HepG2 (cell line): ENCODE results near the gene TYMS. TPM values are rescaled to one million over a fixed set of nuclear protein-coding genes. Genes with fewer than 3 reads are reported as not detected.

Source experiments
- ARNT2 ChIP-seq: sonication (generic); formaldehyde crosslinking; IDR thresholded peaks from 2 replicates; pipeline ENCODE4 v1.8.0; 2022; ENCODE audit warnings: mild to moderate bottlenecking, low read depth, missing genetic modification reagents, moderate library complexity
- HDAC6 ChIP-seq: fragments of 200-600 bp; sonication (generic); IDR thresholded peaks from 2 replicates; pipeline ENCODE4 v1.7.0; 2017; ENCODE audit warnings: mild to moderate bottlenecking, antibody characterized with exemption, low read length, low read depth
- MEIS2 ChIP-seq: sonication (generic); formaldehyde crosslinking; IDR thresholded peaks from 2 replicates; pipeline ENCODE4 v1.9.0; 2021; ENCODE audit warnings: mild to moderate bottlenecking, missing genetic modification reagents
- MIXL1 ChIP-seq: IDR thresholded peaks from 2 replicates; pipeline ENCODE4 v1.6.1; 2016
- NKX3-1 ChIP-seq: sonication (generic); formaldehyde crosslinking; IDR thresholded peaks from 2 replicates; pipeline ENCODE4 v1.5.0; 2020; ENCODE audit warnings: missing genetic modification reagents
- RARG ChIP-seq: sonication (generic); formaldehyde crosslinking; IDR thresholded peaks from 2 replicates; pipeline ENCODE4 v1.4.0; 2020; ENCODE audit warnings: low read depth, mild to moderate bottlenecking, missing genetic modification reagents
- RCOR2 ChIP-seq: IDR thresholded peaks from 2 replicates; pipeline ENCODE4 v1.6.1; 2016; ENCODE audit warnings: missing biosample characterization, missing genetic modification reagents
- SP4 ChIP-seq: sonication (generic); formaldehyde crosslinking; IDR thresholded peaks from 2 replicates; pipeline ENCODE4 v1.8.1; 2023; ENCODE audit warnings: mild to moderate bottlenecking, missing genetic modification reagents
- TEAD3 ChIP-seq: optimal IDR thresholded peaks from 2 replicates; pipeline ENCODE3; 2016; ENCODE audit warnings: borderline replicate concordance
- XRCC5 ChIP-seq: fragments of 200-400 bp; formaldehyde crosslinking; optimal IDR thresholded peaks from 2 replicates; pipeline ENCODE3; 2017; ENCODE audit warnings: mild to moderate bottlenecking, low read length
- ZKSCAN5 ChIP-seq: sonication (generic); formaldehyde crosslinking; IDR thresholded peaks from 2 replicates; pipeline ENCODE4 v1.5.1; 2020; ENCODE audit warnings: mild to moderate bottlenecking, missing genetic modification reagents
- ZNF282 ChIP-seq: fragments of 450-650 bp; IDR thresholded peaks from 2 replicates; pipeline ENCODE4 v1.6.1; 2018; ENCODE audit not compliant: partially characterized antibody
- ZNF431 ChIP-seq: sonication (generic); formaldehyde crosslinking; IDR thresholded peaks from 2 replicates; pipeline ENCODE4 v1.9.0; 2022; ENCODE audit warnings: missing genetic modification reagents, low read depth, mild to moderate bottlenecking, borderline replicate concordance
- ZNF605 ChIP-seq: sonication (generic); formaldehyde crosslinking; IDR thresholded peaks from 2 replicates; pipeline ENCODE4 v1.8.0; 2022; ENCODE audit warnings: mild to moderate bottlenecking, missing genetic modification reagents
- polyA plus RNA-seq, 8 experiments: library from polyadenylated mRNA; depleted of rRNA in 3 of 8; stranded (reverse) in 7 of 8; unstranded in 1 of 8; fragments of >200 nt; fragmentation: Illumina TruSeq in 4 of 8; extraction: Trizol in 4 of 8; gene quantifications; 2 replicates each; pipeline versions ENCODE4 v1.2.1 to v1.2.3, GENCODE V29; 2011 to 2016; ENCODE audit warnings: low read depth in 4 of 8, missing spikeins in 1 of 8, mixed read lengths in 1 of 8; ENCODE audit not compliant: insufficient read depth in 1 of 8
- total RNA-seq, 5 experiments: library from RNA; depleted of rRNA; stranded (reverse); fragments of >200 nt; fragmentation: Illumina TruSeq; extraction: Trizol; gene quantifications; 2 replicates each; pipeline ENCODE4 v1.2.3, GENCODE V29; 2016; ENCODE audit warnings: low read depth in 1 of 5
- TF ChIP-seq, protein P1 (sequence below): sonication (generic); formaldehyde crosslinking; IDR thresholded peaks from 2 replicates; pipeline ENCODE4 v1.5.0; 2020; ENCODE audit warnings: mild to moderate bottlenecking, missing genetic modification reagents
- TF ChIP-seq, protein P2 (sequence below): sonication (generic); formaldehyde crosslinking; IDR thresholded peaks from 2 replicates; pipeline ENCODE4 v1.4.0; 2020; ENCODE audit warnings: missing genetic modification reagents
- TF ChIP-seq, protein P3 (sequence below): sonication (generic); formaldehyde crosslinking; conservative IDR thresholded peaks from 2 replicates; pipeline ENCODE4 v1.4.0; 2020; ENCODE audit warnings: mild to moderate bottlenecking, missing genetic modification reagents, moderate library complexity
- TF ChIP-seq, protein P4 (sequence below): sonication (generic); formaldehyde crosslinking; IDR thresholded peaks from 2 replicates; pipeline ENCODE4 v1.8.1; 2022; ENCODE audit warnings: mild to moderate bottlenecking, missing genetic modification reagents
- TF ChIP-seq, protein P5 (sequence below): IDR thresholded peaks from 2 replicates; pipeline ENCODE4 v1.6.1; 2016; ENCODE audit warnings: mild to moderate bottlenecking, missing biosample characterization, missing genetic modification reagents

TYMS gene
- total and polyA plus RNA-seq, 2 of the 13 experiments (the other 11 are each of a cell fraction or from before 2014, with no cell fraction given): 80.1 to 106 TPM

GRCh38 chr18:712401-713134, 55.1 kb downstream of the TYMS start, which contains the start of gene ENOSF1 (continued):
- TF ChIP-seq, protein P1, sequence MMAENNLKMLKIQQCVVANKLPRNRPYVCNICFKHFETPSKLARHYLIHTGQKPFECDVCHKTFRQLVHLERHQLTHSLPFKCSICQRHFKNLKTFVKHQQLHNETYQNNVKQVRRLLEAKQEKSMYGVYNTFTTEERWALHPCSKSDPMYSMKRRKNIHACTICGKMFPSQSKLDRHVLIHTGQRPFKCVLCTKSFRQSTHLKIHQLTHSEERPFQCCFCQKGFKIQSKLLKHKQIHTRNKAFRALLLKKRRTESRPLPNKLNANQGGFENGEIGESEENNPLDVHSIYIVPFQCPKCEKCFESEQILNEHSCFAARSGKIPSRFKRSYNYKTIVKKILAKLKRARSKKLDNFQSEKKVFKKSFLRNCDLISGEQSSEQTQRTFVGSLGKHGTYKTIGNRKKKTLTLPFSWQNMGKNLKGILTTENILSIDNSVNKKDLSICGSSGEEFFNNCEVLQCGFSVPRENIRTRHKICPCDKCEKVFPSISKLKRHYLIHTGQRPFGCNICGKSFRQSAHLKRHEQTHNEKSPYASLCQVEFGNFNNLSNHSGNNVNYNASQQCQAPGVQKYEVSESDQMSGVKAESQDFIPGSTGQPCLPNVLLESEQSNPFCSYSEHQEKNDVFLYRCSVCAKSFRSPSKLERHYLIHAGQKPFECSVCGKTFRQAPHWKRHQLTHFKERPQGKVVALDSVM (CRISPR knock-in tag): peak; percentile 39; the same call in 1 of the 2 replicates
- TF ChIP-seq ZNF605 (CRISPR knock-in tag) (peak; percentile 84; the same call in 1 of the 2 replicates), RCOR2 (no peak), SP4 (CRISPR knock-in tag) (peak; percentile 39; the same call in 1 of the 2 replicates), ZKSCAN5 (no peak), ARNT2 (CRISPR knock-in tag) (peak; percentile 91), MEIS2 (CRISPR knock-in tag) (0 out of 2 replicates have a peak, but pooled peaks have one; percentile 8), RARG (CRISPR knock-in tag) (0 out of 2 replicates have a peak, but pooled peaks have one; percentile 33), XRCC5 (no peak), MIXL1 (CRISPR knock-in tag) (no peak; the same call in 1 of the 2 replicates), HDAC6 (no peak), TEAD3 (CRISPR knock-in tag) (no peak), NKX3-1 (CRISPR knock-in tag) (no peak), ZNF431 (CRISPR knock-in tag) (peak; percentile 41; the same call in 1 of the 2 replicates), ZNF282 (no peak)
- TF ChIP-seq, protein P2, sequence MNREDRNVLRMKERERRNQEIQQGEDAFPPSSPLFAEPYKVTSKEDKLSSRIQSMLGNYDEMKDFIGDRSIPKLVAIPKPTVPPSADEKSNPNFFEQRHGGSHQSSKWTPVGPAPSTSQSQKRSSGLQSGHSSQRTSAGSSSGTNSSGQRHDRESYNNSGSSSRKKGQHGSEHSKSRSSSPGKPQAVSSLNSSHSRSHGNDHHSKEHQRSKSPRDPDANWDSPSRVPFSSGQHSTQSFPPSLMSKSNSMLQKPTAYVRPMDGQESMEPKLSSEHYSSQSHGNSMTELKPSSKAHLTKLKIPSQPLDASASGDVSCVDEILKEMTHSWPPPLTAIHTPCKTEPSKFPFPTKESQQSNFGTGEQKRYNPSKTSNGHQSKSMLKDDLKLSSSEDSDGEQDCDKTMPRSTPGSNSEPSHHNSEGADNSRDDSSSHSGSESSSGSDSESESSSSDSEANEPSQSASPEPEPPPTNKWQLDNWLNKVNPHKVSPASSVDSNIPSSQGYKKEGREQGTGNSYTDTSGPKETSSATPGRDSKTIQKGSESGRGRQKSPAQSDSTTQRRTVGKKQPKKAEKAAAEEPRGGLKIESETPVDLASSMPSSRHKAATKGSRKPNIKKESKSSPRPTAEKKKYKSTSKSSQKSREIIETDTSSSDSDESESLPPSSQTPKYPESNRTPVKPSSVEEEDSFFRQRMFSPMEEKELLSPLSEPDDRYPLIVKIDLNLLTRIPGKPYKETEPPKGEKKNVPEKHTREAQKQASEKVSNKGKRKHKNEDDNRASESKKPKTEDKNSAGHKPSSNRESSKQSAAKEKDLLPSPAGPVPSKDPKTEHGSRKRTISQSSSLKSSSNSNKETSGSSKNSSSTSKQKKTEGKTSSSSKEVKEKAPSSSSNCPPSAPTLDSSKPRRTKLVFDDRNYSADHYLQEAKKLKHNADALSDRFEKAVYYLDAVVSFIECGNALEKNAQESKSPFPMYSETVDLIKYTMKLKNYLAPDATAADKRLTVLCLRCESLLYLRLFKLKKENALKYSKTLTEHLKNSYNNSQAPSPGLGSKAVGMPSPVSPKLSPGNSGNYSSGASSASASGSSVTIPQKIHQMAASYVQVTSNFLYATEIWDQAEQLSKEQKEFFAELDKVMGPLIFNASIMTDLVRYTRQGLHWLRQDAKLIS (CRISPR knock-in tag): no peak
- TF ChIP-seq, protein P3, sequence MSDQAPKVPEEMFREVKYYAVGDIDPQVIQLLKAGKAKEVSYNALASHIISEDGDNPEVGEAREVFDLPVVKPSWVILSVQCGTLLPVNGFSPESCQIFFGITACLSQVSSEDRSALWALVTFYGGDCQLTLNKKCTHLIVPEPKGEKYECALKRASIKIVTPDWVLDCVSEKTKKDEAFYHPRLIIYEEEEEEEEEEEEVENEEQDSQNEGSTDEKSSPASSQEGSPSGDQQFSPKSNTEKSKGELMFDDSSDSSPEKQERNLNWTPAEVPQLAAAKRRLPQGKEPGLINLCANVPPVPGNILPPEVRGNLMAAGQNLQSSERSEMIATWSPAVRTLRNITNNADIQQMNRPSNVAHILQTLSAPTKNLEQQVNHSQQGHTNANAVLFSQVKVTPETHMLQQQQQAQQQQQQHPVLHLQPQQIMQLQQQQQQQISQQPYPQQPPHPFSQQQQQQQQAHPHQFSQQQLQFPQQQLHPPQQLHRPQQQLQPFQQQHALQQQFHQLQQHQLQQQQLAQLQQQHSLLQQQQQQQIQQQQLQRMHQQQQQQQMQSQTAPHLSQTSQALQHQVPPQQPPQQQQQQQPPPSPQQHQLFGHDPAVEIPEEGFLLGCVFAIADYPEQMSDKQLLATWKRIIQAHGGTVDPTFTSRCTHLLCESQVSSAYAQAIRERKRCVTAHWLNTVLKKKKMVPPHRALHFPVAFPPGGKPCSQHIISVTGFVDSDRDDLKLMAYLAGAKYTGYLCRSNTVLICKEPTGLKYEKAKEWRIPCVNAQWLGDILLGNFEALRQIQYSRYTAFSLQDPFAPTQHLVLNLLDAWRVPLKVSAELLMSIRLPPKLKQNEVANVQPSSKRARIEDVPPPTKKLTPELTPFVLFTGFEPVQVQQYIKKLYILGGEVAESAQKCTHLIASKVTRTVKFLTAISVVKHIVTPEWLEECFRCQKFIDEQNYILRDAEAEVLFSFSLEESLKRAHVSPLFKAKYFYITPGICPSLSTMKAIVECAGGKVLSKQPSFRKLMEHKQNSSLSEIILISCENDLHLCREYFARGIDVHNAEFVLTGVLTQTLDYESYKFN (CRISPR knock-in tag): no peak
- TF ChIP-seq, protein P4, sequence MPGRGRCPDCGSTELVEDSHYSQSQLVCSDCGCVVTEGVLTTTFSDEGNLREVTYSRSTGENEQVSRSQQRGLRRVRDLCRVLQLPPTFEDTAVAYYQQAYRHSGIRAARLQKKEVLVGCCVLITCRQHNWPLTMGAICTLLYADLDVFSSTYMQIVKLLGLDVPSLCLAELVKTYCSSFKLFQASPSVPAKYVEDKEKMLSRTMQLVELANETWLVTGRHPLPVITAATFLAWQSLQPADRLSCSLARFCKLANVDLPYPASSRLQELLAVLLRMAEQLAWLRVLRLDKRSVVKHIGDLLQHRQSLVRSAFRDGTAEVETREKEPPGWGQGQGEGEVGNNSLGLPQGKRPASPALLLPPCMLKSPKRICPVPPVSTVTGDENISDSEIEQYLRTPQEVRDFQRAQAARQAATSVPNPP (CRISPR knock-in tag): no peak
- TF ChIP-seq, protein P5, sequence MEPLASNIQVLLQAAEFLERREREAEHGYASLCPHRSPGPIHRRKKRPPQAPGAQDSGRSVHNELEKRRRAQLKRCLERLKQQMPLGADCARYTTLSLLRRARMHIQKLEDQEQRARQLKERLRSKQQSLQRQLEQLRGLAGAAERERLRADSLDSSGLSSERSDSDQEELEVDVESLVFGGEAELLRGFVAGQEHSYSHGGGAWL (CRISPR knock-in tag): peak; percentile 50
